ENCODE measurements around the gene EDEM1. TPM values are rescaled to one million over a fixed set of nuclear protein-coding genes. Genes with fewer than 3 reads are reported as not detected.

The EDEM1 gene
- total RNA-seq, 1 experiment from 2014 or later: 51.3 TPM

- no peak overlapping the region for H3K4me3 Mint-ChIP-seq (ENCODE audit: unreplicated experiment)
- BruUV-seq (replicated peaks): no TSS peak
- H3K36me3 ChIP-seq (ENCODE audit: control insufficient read depth, insufficient read depth, low read length): peaks cover 2% of the 10 kb centered on the region
- intact Hi-C loops (cut with micrococcal nuclease; ENCODE audit: unreplicated experiment): no loop called here
- H3K9me3 ChIP-seq: no peaks in the 10 kb centered on the region
- no peaks in the 10 kb centered on the region for H3K4me1 ChIP-seq
- POLR2A ChIA-PET: no interaction called here
- CTCF ChIA-PET: interaction anchor here (0.8 kb wide), 1 partner anchor 16 kb away, joined by 3 read pairs; no protein-coding TSS in a partner anchor
- peaks cover 48% of the 10 kb centered on the region for H3K36me3 Mint-ChIP-seq (ENCODE audit: insufficient read depth, unreplicated experiment)
- no peak overlapping the region for H3K4me3 ChIP-seq (ENCODE audit: low read depth, low read length)
- H3K4me1 Mint-ChIP-seq (ENCODE audit: low read depth, unreplicated experiment): peaks cover 6% of the 10 kb centered on the region
- no peaks in the 10 kb centered on the region for H3K27me3 Mint-ChIP-seq (ENCODE audit: insufficient read depth, unreplicated experiment)
- no peak for DNase-seq
- H3K27me3 ChIP-seq (replicated peaks; ENCODE audit: control insufficient read depth, insufficient read depth, low read length): no peaks in the 10 kb centered on the region
- H3K9me3 Mint-ChIP-seq (ENCODE audit: unreplicated experiment): no peaks in the 10 kb centered on the region
- H3K27ac Mint-ChIP-seq (ENCODE audit: unreplicated experiment): peak overlapping the region; percentile 22
- no peak for TF ChIP-seq CTCF (IDR thresholded peaks at IDR 0.05; ENCODE audit: insufficient read depth in 1 of 2, low read depth in 1 of 2, low read length in 1 of 2, severe bottlenecking in 1 of 2, unreplicated experiment in 1 of 2)
Observed at GRCh38 chr3:5218815-5219214, 31.3 kb downstream of the EDEM1 start.

GRCh38 chr3:5219216-5219615, 31.7 kb downstream of the EDEM1 start:
- peaks cover 1% of the 10 kb centered on the region for H3K36me3 ChIP-seq (ENCODE audit: control insufficient read depth, insufficient read depth, low read length)
- intact Hi-C loops (cut with micrococcal nuclease; ENCODE audit: unreplicated experiment): no loop called here
- ChIA-PET POLR2A (no interaction called here), CTCF (interaction anchor here (0.8 kb wide), 1 partner anchor 17 kb away, joined by 3 read pairs; no protein-coding TSS in a partner anchor)
- no peaks in the 10 kb centered on the region for H3K27me3 ChIP-seq (replicated peaks; ENCODE audit: control insufficient read depth, insufficient read depth, low read length)
- H3K4me1 ChIP-seq: no peaks in the 10 kb centered on the region
- no peak overlapping the region for H3K4me3 ChIP-seq (ENCODE audit: low read depth, low read length)
- Mint-ChIP-seq H3K4me1 (ENCODE audit: low read depth, unreplicated experiment) (peaks cover 6% of the 10 kb centered on the region), H3K4me3 (ENCODE audit: unreplicated experiment) (no peak overlapping the region), H3K27ac (ENCODE audit: unreplicated experiment) (no peak overlapping the region), H3K27me3 (ENCODE audit: insufficient read depth, unreplicated experiment) (no peaks in the 10 kb centered on the region), H3K9me3 (ENCODE audit: unreplicated experiment) (no peaks in the 10 kb centered on the region), H3K36me3 (ENCODE audit: insufficient read depth, unreplicated experiment) (peaks cover 44% of the 10 kb centered on the region)
- no peaks in the 10 kb centered on the region for H3K9me3 ChIP-seq
- TF ChIP-seq CTCF (IDR thresholded peaks at IDR 0.05; ENCODE audit: insufficient read depth in 1 of 2, low read depth in 1 of 2, low read length in 1 of 2, severe bottlenecking in 1 of 2, unreplicated experiment in 1 of 2): no peak
- BruUV-seq (replicated peaks): no TSS peak
- no peak for DNase-seq

GRCh38 chr3:5220193-5220592, 32.7 kb downstream of the EDEM1 start:
- intact Hi-C loops (cut with micrococcal nuclease; ENCODE audit: unreplicated experiment): loop anchor here (10.0 kb wide), 2 partner anchors 205 to 515 kb away; no protein-coding TSS in a partner anchor
- ChIA-PET POLR2A (no interaction called here), CTCF (no interaction called here)
- DNase-seq: no peak
- H3K36me3 Mint-ChIP-seq (ENCODE audit: insufficient read depth, unreplicated experiment): peaks cover 35% of the 10 kb centered on the region
- H3K27me3 ChIP-seq (replicated peaks; ENCODE audit: control insufficient read depth, insufficient read depth, low read length): no peaks in the 10 kb centered on the region
- H3K36me3 ChIP-seq (ENCODE audit: control insufficient read depth, insufficient read depth, low read length): peaks cover 1% of the 10 kb centered on the region
- no peaks in the 10 kb centered on the region for H3K27me3 Mint-ChIP-seq (ENCODE audit: insufficient read depth, unreplicated experiment)
- no peak overlapping the region for H3K27ac Mint-ChIP-seq (ENCODE audit: unreplicated experiment)
- no peaks in the 10 kb centered on the region for H3K4me1 ChIP-seq
- H3K4me3 Mint-ChIP-seq (ENCODE audit: unreplicated experiment): no peak overlapping the region
- no TSS peak for BruUV-seq (replicated peaks)
- H3K4me1 Mint-ChIP-seq (ENCODE audit: low read depth, unreplicated experiment): peaks cover 6% of the 10 kb centered on the region
- TF ChIP-seq CTCF (IDR thresholded peaks at IDR 0.05; ENCODE audit: insufficient read depth in 1 of 2, low read depth in 1 of 2, low read length in 1 of 2, severe bottlenecking in 1 of 2, unreplicated experiment in 1 of 2): no peak
- H3K4me3 ChIP-seq (ENCODE audit: low read depth, low read length): no peak overlapping the region
- H3K9me3 Mint-ChIP-seq (ENCODE audit: unreplicated experiment): no peaks in the 10 kb centered on the region
- no peaks in the 10 kb centered on the region for H3K9me3 ChIP-seq

Data from Caco-2 (cell line).